ENCODE measurements around the gene GPSM1. TPM values are rescaled to one million over a fixed set of nuclear protein-coding genes. Genes with fewer than 3 reads are reported as not detected.

GPSM1 gene
- total and polyA plus RNA-seq, 11 donors: 24.1 to 80.2 (median 31.7) TPM

GRCh38 chr9:136341042-136341655 is 13.8 kb downstream of the GPSM1 start:
- peak overlapping the region; percentile 74 to 99 (median 92) for H3K27ac ChIP-seq
- intact Hi-C loops (cut with DNase I): loop anchor here in 1 of 10 donors (2.0 kb wide), 1 partner anchor 58 kb away; no protein-coding TSS in a partner anchor
- H3K36me3 ChIP-seq: peaks cover 0 to 27% (median 8%) of the 10 kb centered on the region in 9 donors
- H3K27me3 ChIP-seq: no peaks in the 10 kb centered on the region
- WGBS, 4 donors: 56 to 78% (median 72%) methylated on average over 15 to 18 of the region's 18 CpGs
- peak in 2 of 5 donors; percentile 81 to 90 for DNase-seq
- H3K4me1 ChIP-seq: peaks cover 0 to 62% (median 40%) of the 10 kb centered on the region in 12 donors
- no peaks in the 10 kb centered on the region for H3K9me3 ChIP-seq
- H3K4me3 ChIP-seq: no peak overlapping the region
- TF ChIP-seq CTCF (IDR thresholded peaks at IDR 0.05): no peak
- TF ChIP-seq POLR2A (IDR thresholded peaks at IDR 0.05): no peak
- ATAC-seq: peak; percentile 42 to 51 (median 45)

- intact Hi-C loops (cut with DNase I): loop anchor here in 4 of 10 donors (1.0 to 2.0 kb wide), 3 partner anchors 21 to 57 kb away; partner anchors contain the start of gene DNLZ (in 3 of the 4)
- H3K27me3 ChIP-seq: no peaks in the 10 kb centered on the region
- H3K4me1 ChIP-seq: peaks cover 0 to 67% (median 46%) of the 10 kb centered on the region in 12 donors
- H3K4me3 ChIP-seq: peak overlapping the region in 5 of 12 donors; percentile 50 to 58 (median 55)
- no peaks in the 10 kb centered on the region for H3K9me3 ChIP-seq
- no peak for ATAC-seq
- peaks cover 0 to 21% (median 5%) of the 10 kb centered on the region in 9 donors for H3K36me3 ChIP-seq
- DNase-seq: no peak
- H3K27ac ChIP-seq: peak overlapping the region; percentile 74 to 99 (median 92)
- 65 to 81% (median 76%) methylated on average over 5 to 10 of the region's 10 CpGs for WGBS, 4 donors
- TF ChIP-seq CTCF (IDR thresholded peaks at IDR 0.05): no peak
- TF ChIP-seq POLR2A (IDR thresholded peaks at IDR 0.05): no peak
Measured at GRCh38 chr9:136341769-136342168, 14.4 kb downstream of the GPSM1 start.

GRCh38 chr9:136342181-136343120 is 15.1 kb downstream of the GPSM1 start:
- ATAC-seq (peak; percentile 46 to 76 (median 72)), DNase-seq (peak; percentile 84 to 93 (median 92))
- Histone ChIP-seq H3K36me3 (peaks cover 0 to 14% (median 2%) of the 10 kb centered on the region in 9 donors), H3K9me3 (no peaks in the 10 kb centered on the region), H3K4me1 (peaks cover 0 to 67% (median 46%) of the 10 kb centered on the region in 12 donors), H3K4me3 (peak overlapping the region in 11 of 12 donors; percentile 13 to 58 (median 45)), H3K27me3 (no peaks in the 10 kb centered on the region), H3K27ac (peak overlapping the region; percentile 74 to 99 (median 92))
- intact Hi-C loops (cut with DNase I): loop anchor here in 4 of 10 donors (1.0 to 2.0 kb wide), 2 partner anchors 20 to 21 kb away; partner anchors contain the start of gene DNLZ (in 4 of the 4)
- WGBS, 4 donors: 14 to 25% (median 21%) methylated on average over 38 to 60 of the region's 60 CpGs
- peak in 2 of 12 donors; percentile 7 to 15 for TF ChIP-seq CTCF (IDR thresholded peaks at IDR 0.05)
- peak in 1 of 2 donors; percentile 63 for TF ChIP-seq POLR2A (IDR thresholded peaks at IDR 0.05)
